Measurements from ENCODE around the gene ENTPD8. TPM values are rescaled to one million over a fixed set of nuclear protein-coding genes. Genes with fewer than 3 reads are reported as not detected.
"Not testable (repeated sequence)": the region's sequence is repeated elsewhere in the genome, so short reads cannot be mapped to it uniquely, and the experiment has no call there.

ENTPD8 gene
- total and polyA plus RNA-seq, 2 donors: 0.14 to 3.8 TPM

GRCh38 chr9:137451264-137452005, 10.3 kb upstream of the ENTPD8 start:
- Histone ChIP-seq H3K27me3 (ENCODE audit: control insufficient read depth in 2 of 2, insufficient read depth in 1 of 2, low read length in 1 of 2) (peaks cover 0 to 13% of the 10 kb centered on the region in 2 donors), H3K4me1 (ENCODE audit: control insufficient read depth in 2 of 2, insufficient read depth in 2 of 2, low read length in 2 of 2) (peaks cover 12 to 24% of the 10 kb centered on the region in 2 donors), H3K36me3 (ENCODE audit: control insufficient read depth in 2 of 2, insufficient read depth in 2 of 2, low read length in 1 of 2) (peaks cover 14 to 17% of the 10 kb centered on the region in 2 donors), H3K9me3 (ENCODE audit: control insufficient read depth in 2 of 2, insufficient read depth in 1 of 2, low read length in 1 of 2) (peaks cover 1 to 28% of the 10 kb centered on the region in 2 donors)
- H3K27ac ChIP-seq (ENCODE audit: low read depth in 1 of 2, low read length in 1 of 2); DNase-seq (ENCODE audit: low read depth in 6 of 9, low spot score in 9 of 9); H3K4me3 ChIP-seq (ENCODE audit: low read length in 2 of 2): not testable (repeated sequence)
- 43% methylated on average over 22 of the region's 31 CpGs for WGBS

DNA sequence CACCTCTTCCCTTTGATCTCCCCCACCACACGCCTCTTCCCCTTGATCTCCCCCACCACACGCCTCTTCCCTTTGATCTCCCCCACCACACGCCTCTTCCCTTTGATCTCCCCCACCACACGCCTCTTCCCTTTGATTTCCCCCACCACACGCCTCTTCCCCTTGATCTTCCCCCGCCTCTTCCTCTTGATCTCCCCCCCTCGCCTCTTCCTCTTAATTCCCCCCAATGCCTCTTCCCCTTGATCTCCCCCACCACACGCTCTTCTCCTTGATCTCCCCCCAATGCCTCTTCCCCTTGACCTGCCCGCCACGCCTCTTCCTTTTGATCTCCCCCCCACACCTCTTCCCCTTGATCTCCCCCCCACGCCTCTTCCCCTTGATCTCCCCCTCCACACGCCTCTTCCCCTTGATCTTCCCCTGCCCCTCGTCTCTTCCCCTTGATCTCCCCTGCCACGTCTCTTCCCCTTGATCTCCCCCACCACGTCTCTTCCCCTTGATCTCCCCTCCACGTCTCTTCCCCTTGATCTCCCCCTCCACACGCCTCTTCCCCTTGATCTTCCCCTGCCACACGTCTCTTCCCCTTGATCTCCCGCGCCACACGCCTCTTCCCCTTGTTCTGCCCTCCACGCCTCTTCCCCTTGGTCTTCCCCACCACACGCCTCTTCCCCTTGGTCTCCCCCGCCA, 9.5 kb upstream of the ENTPD8 start:
- DNase-seq (ENCODE audit: low read depth in 6 of 9, low spot score in 9 of 9): peak in 2 of 9 donors; percentile 16 to 47
- not testable (repeated sequence) for H3K4me3 ChIP-seq (ENCODE audit: low read length in 2 of 2)
- Histone ChIP-seq H3K9me3 (ENCODE audit: control insufficient read depth in 2 of 2, insufficient read depth in 1 of 2, low read length in 1 of 2) (peaks cover 1 to 28% of the 10 kb centered on the region in 2 donors), H3K27ac (ENCODE audit: low read depth in 1 of 2, low read length in 1 of 2) (peak overlapping the region in 1 of 2 donors; percentile 50), H3K36me3 (ENCODE audit: control insufficient read depth in 2 of 2, insufficient read depth in 2 of 2, low read length in 1 of 2) (peaks cover 7 to 11% of the 10 kb centered on the region in 2 donors), H3K27me3 (ENCODE audit: control insufficient read depth in 2 of 2, insufficient read depth in 1 of 2, low read length in 1 of 2) (peaks cover 0 to 20% of the 10 kb centered on the region in 2 donors), H3K4me1 (ENCODE audit: control insufficient read depth in 2 of 2, insufficient read depth in 2 of 2, low read length in 2 of 2) (peaks cover 12 to 27% of the 10 kb centered on the region in 2 donors)
- 13% methylated on average over 22 of the region's 24 CpGs for WGBS

GRCh38 chr9:137449931-137450538, 8.9 kb upstream of the ENTPD8 start:
- 52% methylated on average over 18 of the region's 18 CpGs for WGBS
- H3K9me3 ChIP-seq (ENCODE audit: control insufficient read depth in 2 of 2, insufficient read depth in 1 of 2, low read length in 1 of 2): peaks cover 1 to 28% of the 10 kb centered on the region in 2 donors
- H3K27me3 ChIP-seq (ENCODE audit: control insufficient read depth in 2 of 2, insufficient read depth in 1 of 2, low read length in 1 of 2): peaks cover 0 to 26% of the 10 kb centered on the region in 2 donors
- H3K36me3 ChIP-seq (ENCODE audit: control insufficient read depth in 2 of 2, insufficient read depth in 2 of 2, low read length in 1 of 2): peaks cover 4 to 9% of the 10 kb centered on the region in 2 donors
- H3K27ac ChIP-seq (ENCODE audit: low read depth in 1 of 2, low read length in 1 of 2): peak overlapping the region in 1 of 2 donors; percentile 58
- H3K4me3 ChIP-seq (ENCODE audit: low read length in 2 of 2): no peak overlapping the region
- DNase-seq (ENCODE audit: low read depth in 6 of 9, low spot score in 9 of 9): peak in 1 of 9 donors; percentile 41
- H3K4me1 ChIP-seq (ENCODE audit: control insufficient read depth in 2 of 2, insufficient read depth in 2 of 2, low read length in 2 of 2): peaks cover 9 to 30% of the 10 kb centered on the region in 2 donors

- Histone ChIP-seq H3K9me3 (ENCODE audit: control insufficient read depth in 2 of 2, insufficient read depth in 1 of 2, low read length in 1 of 2) (peaks cover 1 to 28% of the 10 kb centered on the region in 2 donors), H3K27me3 (ENCODE audit: control insufficient read depth in 2 of 2, insufficient read depth in 1 of 2, low read length in 1 of 2) (peaks cover 0 to 30% of the 10 kb centered on the region in 2 donors), H3K4me1 (ENCODE audit: control insufficient read depth in 2 of 2, insufficient read depth in 2 of 2, low read length in 2 of 2) (peaks cover 2 to 23% of the 10 kb centered on the region in 2 donors), H3K27ac (ENCODE audit: low read depth in 1 of 2, low read length in 1 of 2) (no peak overlapping the region), H3K36me3 (ENCODE audit: control insufficient read depth in 2 of 2, insufficient read depth in 2 of 2, low read length in 1 of 2) (peaks cover 4 to 9% of the 10 kb centered on the region in 2 donors), H3K4me3 (ENCODE audit: low read length in 2 of 2) (no peak overlapping the region)
- WGBS: 97% methylated on average over 36 of the region's 36 CpGs
- no peak for DNase-seq (ENCODE audit: low read depth in 6 of 9, low spot score in 9 of 9)
Measured at GRCh38 chr9:137449081-137449844, 8.1 kb upstream of the ENTPD8 start.

DNA sequence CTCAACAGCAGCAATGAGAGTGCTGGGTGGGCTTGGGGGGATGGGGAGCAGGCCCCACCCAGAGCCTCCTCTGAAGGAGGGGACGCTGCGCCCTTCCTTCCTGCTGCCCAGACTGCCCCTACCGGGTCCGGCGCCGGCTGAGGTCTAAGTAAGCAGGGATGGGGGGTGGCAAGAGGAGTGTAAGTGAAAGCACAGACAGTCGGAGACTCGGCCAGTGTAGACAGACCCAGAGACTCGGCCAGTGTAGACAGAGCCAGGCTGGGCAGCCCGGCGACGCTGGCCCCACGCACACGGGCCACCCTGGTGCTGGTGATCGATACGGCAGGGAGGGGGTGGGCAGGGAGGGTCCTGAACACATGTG, 7.4 kb upstream of the ENTPD8 start:
- Histone ChIP-seq H3K9me3 (ENCODE audit: control insufficient read depth in 2 of 2, insufficient read depth in 1 of 2, low read length in 1 of 2) (peaks cover 1 to 26% of the 10 kb centered on the region in 2 donors), H3K27me3 (ENCODE audit: control insufficient read depth in 2 of 2, insufficient read depth in 1 of 2, low read length in 1 of 2) (peaks cover 0 to 33% of the 10 kb centered on the region in 2 donors), H3K36me3 (ENCODE audit: control insufficient read depth in 2 of 2, insufficient read depth in 2 of 2, low read length in 1 of 2) (peaks cover 4 to 9% of the 10 kb centered on the region in 2 donors), H3K4me1 (ENCODE audit: control insufficient read depth in 2 of 2, insufficient read depth in 2 of 2, low read length in 2 of 2) (peaks cover 0 to 18% of the 10 kb centered on the region in 2 donors), H3K4me3 (ENCODE audit: low read length in 2 of 2) (no peak overlapping the region), H3K27ac (ENCODE audit: low read depth in 1 of 2, low read length in 1 of 2) (no peak overlapping the region)
- no peak for DNase-seq (ENCODE audit: low read depth in 6 of 9, low spot score in 9 of 9)
- 97% methylated on average over 16 of the region's 16 CpGs for WGBS

- DNase-seq (ENCODE audit: low read depth in 6 of 9, low spot score in 9 of 9): no peak
- Histone ChIP-seq H3K9me3 (ENCODE audit: control insufficient read depth in 2 of 2, insufficient read depth in 1 of 2, low read length in 1 of 2) (peaks cover 0 to 20% of the 10 kb centered on the region in 2 donors), H3K4me1 (ENCODE audit: control insufficient read depth in 2 of 2, insufficient read depth in 2 of 2, low read length in 2 of 2) (peaks cover 0 to 14% of the 10 kb centered on the region in 2 donors), H3K27me3 (ENCODE audit: control insufficient read depth in 2 of 2, insufficient read depth in 1 of 2, low read length in 1 of 2) (peaks cover 0 to 34% of the 10 kb centered on the region in 2 donors), H3K27ac (ENCODE audit: low read depth in 1 of 2, low read length in 1 of 2) (no peak overlapping the region), H3K4me3 (ENCODE audit: low read length in 2 of 2) (no peak overlapping the region), H3K36me3 (ENCODE audit: control insufficient read depth in 2 of 2, insufficient read depth in 2 of 2, low read length in 1 of 2) (peaks cover 4 to 9% of the 10 kb centered on the region in 2 donors)
- 95% methylated on average over 27 of the region's 27 CpGs for WGBS
Measured at GRCh38 chr9:137447722-137448601, 6.8 kb upstream of the ENTPD8 start.

DNA sequence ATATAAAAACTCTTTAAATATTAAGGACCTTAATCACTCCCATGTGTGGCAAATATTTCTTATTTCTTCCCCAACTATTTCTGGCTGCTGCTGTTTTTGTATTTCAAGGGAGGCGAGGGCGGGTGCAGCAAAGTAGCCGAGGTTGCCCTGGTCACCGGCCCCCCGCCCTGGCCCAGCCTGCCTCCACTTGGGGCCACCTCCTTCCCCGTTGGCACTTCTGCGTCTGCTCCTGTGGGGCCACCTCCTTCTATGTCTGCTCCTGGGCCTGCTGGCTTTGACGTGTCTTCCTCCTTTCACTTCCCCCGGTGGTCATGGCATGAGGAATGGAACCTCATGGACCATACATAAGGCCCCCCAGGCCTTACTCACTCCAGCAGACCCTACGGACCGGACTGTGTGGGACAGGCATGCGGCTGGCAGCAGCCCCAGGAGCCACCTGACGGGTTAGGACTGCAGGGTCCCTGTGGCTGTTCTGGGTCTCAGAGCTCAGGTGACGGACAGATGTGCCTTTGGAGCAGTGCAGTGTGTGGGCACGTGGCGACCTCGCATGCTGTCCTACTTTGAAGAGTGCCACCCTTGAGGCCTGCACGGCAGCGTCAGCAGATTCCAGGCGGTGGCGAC, 5.8 kb upstream of the ENTPD8 start:
- H3K9me3 ChIP-seq (ENCODE audit: control insufficient read depth in 2 of 2, insufficient read depth in 1 of 2, low read length in 1 of 2): peaks cover 0 to 15% of the 10 kb centered on the region in 2 donors
- WGBS: 82% methylated on average over 21 of the region's 21 CpGs
- peaks cover 0 to 10% of the 10 kb centered on the region in 2 donors for H3K4me1 ChIP-seq (ENCODE audit: control insufficient read depth in 2 of 2, insufficient read depth in 2 of 2, low read length in 2 of 2)
- H3K4me3 ChIP-seq (ENCODE audit: low read length in 2 of 2): no peak overlapping the region
- no peak for DNase-seq (ENCODE audit: low read depth in 6 of 9, low spot score in 9 of 9)
- H3K27me3 ChIP-seq (ENCODE audit: control insufficient read depth in 2 of 2, insufficient read depth in 1 of 2, low read length in 1 of 2): peaks cover 2 to 44% of the 10 kb centered on the region in 2 donors
- peaks cover 4 to 9% of the 10 kb centered on the region in 2 donors for H3K36me3 ChIP-seq (ENCODE audit: control insufficient read depth in 2 of 2, insufficient read depth in 2 of 2, low read length in 1 of 2)
- no peak overlapping the region for H3K27ac ChIP-seq (ENCODE audit: low read depth in 1 of 2, low read length in 1 of 2)
